GM18873 (cell line): ENCODE results near the gene ARHGEF11.

Experiments
- ATAC-seq: cut with Tn5 transposase; IDR thresholded peaks from one replicate; pipeline ENCODE4 v1.9.1; 2021; ENCODE audit warnings: mild to moderate bottlenecking, moderate library complexity, moderate number of reproducible peaks; ENCODE audit not compliant: unreplicated experiment, low FRiP score

Gene ARHGEF11

DNA sequence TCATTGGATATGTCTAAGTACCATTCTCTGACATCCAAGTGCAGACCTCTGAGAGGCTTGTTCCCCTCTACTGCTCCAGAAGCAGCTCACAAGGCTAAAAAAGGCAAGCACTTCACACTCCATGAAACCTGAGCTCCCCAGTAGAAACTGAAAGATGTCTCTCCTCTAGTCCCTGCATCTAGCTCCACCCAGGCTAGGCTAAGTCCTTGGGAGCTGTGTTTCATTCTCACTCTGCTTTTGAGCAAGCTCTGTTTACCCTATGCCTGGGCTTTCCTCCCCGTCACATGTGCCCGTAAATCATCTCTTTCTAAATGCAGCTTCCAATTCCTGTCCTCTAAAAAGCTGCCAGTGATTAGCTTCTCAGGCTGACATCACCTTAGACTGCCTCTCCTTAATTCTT is 86.1 kb downstream of the ARHGEF11 start:
- ATAC-seq: no peak

DNA sequence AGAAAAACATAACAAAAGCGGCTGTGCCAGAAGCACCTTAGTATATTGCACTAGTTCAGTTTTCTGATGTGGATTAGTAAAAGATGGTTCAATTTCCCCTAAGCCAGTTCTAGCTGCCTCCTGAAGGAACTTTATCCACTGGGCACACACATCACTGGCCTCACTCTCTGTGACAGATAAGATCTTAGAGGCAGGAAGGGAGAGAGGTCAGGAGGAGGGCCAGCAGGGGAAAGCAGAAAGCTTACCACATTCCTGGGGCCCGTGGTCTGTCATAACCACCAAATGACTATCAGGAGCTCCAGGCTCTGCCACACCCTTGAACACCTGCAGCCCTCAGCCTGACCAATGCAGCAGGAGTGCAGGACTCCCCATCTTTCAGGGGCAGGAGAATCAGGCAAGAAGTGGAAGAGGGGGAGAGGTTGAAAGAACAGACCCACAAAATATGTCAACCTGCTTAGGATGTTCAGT is 87.3 kb downstream of the ARHGEF11 start:
- no peak for ATAC-seq

DNA sequence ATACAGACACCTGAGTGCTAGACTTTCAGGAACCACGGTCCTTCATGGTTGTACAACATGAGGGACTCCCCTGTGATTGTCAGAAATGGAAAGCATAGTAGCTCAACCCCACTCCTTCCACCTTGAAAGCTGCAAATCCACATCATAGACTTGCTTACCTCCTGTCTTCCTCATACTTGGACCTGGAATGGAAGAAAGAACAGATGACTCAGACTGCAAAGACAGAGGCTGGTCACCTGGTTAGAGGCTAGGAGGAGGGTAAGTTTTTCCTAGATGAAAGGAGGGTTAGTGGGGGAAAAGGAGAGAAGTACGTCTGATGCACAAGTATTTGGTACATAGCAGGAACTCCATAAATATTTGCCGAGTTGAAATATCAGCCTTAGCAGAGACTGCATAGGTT is 87.9 kb downstream of the ARHGEF11 start:
- ATAC-seq: no peak

DNA sequence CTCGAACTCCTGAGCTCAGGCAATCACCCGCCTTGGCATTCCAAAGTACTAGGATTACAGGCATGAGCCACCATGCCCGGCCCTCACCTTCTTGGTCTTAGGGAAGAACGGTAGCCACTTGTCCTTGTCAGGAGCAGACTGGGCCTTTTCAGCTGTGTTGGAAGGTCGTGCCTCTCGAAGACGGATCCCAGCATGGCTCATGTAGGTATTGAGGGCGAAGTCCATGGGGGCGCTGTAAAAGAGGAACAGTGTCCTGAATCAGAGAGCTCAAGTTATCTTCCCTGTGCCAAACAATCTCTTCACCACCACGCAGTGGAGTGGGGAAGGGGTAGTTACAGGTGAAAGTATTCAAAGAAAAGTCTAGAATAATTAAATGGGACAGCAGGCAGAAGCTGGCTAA is 89.2 kb downstream of the ARHGEF11 start:
- ATAC-seq: no peak

DNA sequence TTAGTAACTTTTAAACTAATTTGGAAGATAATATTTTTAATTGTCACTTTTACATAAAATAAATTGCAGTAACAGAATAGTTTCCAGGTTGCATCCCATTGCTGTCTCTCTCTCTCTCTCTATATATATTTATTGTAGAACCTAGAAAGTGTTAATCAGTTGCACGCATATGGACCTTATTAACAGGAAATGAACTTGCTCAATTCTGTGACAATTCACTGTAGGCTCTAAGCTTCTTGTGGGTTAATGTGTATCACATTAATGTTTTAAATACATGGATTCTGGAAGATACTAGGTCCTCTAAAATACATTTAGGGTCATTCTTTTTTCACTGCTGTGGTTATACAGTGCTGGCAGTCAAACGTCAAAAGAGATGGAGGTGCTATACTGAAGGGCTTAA is 92.0 kb downstream of the ARHGEF11 start:
- no peak for ATAC-seq

DNA sequence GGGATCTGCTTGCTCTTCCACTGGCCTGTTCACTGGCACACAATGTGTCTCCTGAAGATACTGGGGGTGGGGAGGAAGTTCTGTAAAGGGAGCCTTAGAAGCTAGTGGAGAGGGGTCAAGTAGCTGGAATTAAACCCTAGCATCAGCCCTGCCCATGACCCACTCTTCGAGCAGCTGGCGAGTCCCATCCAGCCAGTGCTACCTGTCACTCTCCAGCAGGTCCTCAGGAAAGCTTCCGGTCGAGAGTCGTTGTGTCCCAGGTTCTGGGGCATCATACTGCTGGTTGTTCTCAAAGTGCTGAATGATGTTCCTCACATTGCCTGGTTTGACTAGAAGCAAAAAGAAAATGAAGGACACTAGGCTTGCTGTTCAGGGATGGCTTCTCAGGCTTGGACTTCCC is 94.2 kb downstream of the ARHGEF11 start:
- no peak for ATAC-seq

DNA sequence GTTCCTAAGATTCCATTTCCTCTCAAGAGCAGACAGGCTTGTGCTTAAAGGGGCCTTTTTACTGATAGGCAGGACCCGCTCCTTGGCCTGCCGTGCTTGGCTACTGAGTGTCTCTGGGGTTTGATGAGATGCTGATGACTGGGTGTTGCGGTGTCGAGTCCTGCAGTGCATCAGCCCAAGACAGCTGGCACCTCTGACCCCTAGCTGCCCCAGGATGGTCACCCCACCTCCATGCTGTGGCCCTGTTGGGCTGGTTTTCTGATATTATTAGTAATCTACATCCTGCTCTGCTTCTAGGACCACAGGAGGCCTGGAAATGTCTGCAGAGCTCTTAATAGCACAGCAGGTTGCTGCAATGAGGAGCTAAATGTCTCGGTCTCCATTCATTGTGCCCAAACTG is 96.4 kb downstream of the ARHGEF11 start:
- no peak for ATAC-seq

DNA sequence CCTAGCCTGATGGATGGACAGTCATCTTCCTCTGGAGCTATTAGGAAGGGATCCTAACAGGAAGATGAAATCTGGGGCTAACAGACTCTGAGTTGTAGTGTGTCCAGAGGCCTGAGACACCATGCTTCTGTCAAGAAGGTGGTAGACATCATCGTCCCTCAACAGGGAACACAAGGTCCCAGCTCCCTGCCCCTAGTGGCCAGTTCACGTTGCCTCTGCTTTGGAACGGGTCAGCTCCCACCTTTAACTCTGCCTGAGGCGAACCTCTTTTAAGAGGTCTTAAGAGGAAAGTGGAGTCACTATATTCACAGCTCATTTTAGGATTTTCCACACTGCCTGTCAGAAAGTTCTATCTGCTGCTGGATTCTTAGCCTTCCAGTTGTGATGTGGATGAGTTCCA is 96.8 kb downstream of the ARHGEF11 start:
- ATAC-seq: no peak

DNA sequence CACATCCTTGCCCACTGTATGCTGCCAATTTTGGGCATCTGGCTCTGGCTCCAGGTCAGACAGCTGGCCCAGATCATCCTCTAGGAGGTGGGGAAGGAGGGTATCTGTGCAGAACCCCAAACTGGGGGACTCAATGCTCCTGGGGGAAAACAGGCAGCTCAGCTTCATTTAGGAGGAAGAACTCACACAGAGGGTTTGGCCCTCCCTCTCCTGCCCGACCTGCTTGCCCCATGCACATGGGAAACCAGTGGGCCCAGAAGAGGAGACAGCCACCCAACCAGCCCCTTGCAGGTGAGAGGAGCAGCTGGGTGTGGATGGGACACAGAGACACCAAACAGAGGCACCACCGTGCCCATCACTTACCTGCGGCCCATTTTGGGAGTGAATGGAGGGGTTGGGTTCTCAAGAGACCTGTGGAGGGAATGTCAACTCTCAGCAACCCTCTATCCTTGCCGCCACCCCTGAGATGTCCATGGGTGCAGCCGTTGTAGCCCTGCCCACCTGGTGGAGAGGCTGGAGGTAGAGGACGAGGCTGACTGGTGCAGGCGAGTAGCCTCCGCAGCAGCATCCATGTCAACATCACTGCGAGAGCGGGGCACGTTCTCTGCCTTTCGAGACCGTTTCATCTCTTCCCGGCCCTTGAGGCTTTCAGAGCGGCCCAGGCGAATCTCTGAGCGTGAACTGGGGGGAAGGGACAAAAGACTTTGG is 97.6 kb downstream of the ARHGEF11 start:
- no peak for ATAC-seq

DNA sequence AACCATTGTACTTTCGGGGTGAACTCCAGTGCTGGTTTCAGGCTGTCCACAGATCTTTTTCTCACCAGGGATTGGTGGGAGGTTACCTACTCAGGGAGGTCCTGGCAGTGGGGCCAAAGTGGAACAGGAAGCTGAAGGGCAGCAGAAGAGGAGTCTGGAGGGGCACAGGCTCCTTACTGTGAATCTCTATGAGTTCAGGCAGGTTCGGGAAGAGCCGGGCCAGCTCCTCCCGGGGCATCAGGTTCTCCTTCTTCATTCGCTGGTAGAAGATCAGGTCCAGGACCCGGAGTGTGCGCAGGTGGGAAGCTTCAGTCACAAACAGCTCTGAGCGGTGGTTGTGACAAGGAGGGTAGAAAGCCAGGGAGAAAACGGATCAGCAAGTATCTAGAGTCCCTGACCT is 98.4 kb downstream of the ARHGEF11 start:
- ATAC-seq: no peak

DNA sequence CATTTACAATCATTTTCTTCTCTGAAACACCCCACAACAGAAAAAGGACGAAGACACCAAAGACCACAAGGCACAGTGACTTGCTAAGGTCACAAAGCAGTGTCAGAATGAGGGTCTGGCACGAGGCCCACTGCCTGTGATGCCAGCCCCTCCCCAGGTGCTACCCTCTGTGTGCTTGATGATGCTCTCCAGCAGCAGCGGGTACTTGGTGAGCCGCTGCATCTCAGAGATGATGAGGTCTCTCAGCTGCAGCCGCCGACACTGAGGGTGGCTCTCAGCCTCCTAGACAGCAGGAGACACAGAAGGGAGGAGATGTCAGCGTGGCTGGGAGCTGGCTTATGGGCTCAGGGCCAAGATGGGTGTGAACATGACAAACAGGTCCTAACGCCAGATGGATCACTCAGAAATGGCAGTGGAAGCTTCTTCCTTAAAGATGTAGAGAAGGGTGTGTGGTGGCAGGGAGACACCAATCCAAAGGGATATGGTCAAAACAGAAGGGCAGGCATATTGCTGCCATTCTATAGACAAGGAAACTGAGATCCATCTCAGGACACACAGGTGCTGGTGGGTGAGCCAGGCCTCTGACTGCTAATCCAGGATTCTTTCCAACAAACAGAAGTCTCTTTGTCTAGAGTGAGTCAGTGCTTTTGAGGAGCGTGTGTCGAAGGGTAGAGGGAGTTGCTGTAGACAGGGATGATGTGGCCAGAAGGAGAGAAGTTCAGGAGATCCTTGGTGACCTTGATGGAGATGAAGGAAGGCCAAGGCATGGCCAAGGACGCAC is 99.5 kb downstream of the ARHGEF11 start:
- ATAC-seq: no peak

DNA sequence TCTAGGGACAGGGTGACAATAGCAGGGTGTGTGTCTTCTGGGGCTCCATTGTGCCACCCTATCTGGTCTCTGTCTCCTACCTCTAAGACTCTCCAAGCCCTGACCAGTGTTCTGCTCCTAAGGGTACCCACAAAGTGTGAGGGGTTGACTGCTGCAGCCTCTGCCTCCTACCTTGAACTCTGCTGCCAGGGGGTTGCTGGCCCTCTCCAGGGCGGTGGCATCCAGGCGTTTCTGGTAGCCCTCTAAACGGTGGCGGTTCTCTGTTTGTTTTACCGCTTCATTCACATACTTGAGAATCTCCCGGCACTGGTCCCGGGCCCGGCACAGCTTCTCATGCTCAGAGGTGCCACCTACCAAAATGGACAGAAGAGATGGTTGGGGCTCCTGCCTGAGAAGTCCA is 100.7 kb downstream of the ARHGEF11 start:
- ATAC-seq: no peak

DNA sequence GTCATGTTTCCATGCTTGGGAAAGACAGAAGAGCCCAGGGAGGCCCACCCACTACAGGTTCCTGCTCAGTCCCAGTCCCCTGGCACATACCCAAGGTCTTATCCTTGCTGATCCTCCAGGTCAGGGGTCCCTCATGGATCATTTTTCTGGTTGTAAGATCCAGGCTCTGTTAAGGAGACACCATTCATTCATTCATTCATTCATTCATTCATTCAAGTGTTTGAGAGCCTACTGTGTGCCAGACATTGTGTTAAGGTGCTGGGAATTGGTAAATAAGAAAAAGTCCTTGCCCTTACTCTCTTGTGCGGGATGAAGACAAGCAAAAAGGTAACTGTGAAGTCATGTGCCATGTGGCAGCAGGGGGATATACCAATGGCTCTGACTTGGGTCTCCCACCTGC is 101.3 kb downstream of the ARHGEF11 start:
- no peak for ATAC-seq

DNA sequence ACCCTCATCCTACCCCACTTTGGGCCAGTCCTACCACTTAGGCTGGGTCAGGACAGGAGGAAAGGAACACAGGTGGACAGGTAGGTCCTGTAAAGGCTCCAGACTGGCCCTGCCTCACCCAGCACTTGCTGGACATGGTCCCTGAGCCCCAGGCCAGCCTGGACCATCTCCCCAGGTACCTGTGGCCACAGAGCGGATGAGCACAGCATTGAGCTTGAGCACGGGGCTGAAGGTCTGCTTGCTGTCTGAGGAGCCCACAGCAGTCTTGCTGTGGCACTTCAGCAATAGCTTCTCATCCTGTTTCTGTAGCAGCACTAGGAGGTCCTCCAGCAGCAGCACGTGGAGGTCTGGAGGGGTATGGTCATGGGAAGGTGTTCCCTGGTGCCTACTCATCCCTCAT is 101.8 kb downstream of the ARHGEF11 start:
- no peak for ATAC-seq

DNA sequence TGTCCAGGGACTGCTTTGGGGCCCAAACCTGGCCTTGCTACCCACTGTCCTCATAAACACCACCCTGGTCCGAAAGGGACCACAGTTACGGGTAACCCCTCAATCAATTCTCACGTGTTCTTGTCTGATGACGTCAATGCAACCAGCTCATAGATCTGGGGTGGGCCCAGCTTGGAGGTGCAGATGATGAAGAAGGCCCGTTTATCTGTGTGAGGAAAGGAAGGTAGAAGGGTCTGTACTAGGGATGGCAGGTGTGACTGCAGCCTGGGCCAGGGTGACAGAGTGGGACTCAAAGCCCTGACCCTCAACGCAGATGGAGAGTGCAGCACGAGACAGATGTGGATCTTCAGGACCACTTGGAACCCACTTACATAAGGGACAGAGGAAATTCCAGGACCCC is 103.0 kb downstream of the ARHGEF11 start:
- ATAC-seq: no peak

DNA sequence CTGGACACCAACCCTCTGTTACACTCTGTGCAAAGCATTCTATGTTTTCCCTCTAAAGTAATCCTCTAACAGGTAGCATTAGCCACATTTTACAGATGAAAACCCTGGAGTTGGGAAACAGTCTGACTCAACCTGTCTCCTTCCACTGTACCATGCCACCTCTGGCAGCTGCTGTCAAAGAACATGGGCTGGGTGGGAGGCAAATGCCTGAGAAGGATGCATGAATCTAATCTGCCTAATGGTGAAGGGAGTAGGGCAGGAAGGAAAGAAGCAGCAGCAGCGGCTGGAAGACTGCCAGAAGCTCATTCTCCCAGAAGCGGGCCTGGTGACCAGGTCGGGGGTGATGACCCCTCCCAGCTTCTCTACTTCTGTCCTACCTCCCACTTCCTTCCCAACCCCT is 103.4 kb downstream of the ARHGEF11 start:
- ATAC-seq: no peak

DNA sequence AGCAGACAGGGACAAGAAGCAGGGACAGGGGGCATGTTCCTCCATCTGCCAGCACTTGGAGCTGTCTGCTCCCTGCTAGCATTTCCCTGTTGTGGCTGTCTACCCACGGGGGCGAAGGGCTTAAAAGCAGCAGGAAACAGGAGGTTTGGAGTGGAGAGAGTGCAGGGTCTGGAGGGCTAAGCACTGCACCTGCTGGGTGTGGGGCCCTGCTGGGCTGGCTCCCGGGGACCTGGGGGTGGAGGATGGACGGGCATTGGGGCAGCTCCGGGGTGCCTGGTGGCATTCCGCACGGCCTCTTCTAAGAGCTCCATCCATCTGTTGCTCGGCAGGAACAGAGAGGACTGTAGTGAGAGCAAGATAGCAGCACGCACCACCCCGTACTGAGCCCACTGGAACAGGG is 103.9 kb downstream of the ARHGEF11 start:
- ATAC-seq: no peak

DNA sequence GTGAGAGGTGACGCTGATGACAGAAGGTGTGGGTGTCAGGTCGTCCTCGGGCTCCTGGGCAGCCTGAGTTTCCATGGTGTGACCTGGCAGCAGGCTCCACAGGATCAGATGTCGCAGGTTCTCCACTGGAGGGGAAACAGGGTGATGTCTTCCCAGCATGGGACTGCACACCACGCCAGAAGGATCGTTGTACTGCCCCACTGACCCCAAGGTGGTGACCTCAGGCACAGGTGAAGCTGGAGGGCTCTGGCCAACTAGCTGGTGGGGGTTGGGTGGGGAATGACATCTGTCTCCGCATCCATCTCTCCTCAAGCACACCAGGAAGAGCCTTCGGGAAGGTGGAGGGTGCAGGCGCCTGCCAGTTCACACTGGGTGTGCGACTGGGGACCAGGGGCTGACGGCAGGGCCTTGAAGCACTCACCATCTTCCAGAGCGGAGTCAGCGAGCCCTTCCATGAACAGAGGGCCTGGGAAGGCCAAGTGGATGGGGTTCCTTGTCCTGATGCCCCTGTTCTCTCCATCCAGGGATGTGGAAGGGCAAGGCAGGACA is 105.7 kb downstream of the ARHGEF11 start:
- no peak for ATAC-seq

DNA sequence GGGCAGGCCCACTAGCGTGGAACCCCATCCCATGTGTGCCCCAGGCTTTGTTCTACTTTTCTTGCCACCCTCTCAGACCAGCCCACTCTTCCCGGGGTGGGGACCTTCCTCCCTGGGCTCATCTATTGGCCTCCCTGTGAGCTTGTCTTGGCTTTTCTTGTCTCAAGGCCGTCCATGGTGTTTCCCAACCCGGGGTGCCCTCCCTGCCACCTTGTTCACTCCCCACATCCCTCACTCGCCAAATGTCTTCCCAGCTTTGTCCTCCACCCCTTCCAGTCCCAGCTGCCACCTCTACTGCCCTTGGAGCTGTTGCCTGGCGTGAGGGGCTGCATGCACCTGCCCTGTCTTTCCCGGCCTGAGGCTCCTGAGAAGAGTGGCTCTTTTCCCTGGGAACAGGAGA is 106.7 kb downstream of the ARHGEF11 start:
- ATAC-seq: no peak

DNA sequence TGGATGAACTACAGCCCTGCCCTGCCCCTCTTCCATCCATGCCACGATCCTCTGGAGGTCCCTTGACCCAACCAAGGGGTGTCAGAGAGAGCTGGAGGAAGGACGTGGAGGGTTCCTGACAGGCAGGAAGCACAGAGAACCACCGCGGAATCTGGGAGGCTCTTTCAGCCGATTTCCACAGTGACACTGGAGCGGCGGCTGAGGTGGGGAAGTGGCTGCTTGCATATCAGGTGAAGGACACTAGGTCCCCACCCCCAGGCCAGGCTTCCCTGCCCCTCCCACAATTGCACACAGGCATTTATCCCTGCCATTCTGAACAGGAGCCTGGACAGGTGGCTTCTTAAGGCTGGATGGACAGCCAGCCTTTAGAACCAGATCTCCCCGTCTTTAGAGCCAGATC is 107.7 kb downstream of the ARHGEF11 start:
- ATAC-seq: no peak

DNA sequence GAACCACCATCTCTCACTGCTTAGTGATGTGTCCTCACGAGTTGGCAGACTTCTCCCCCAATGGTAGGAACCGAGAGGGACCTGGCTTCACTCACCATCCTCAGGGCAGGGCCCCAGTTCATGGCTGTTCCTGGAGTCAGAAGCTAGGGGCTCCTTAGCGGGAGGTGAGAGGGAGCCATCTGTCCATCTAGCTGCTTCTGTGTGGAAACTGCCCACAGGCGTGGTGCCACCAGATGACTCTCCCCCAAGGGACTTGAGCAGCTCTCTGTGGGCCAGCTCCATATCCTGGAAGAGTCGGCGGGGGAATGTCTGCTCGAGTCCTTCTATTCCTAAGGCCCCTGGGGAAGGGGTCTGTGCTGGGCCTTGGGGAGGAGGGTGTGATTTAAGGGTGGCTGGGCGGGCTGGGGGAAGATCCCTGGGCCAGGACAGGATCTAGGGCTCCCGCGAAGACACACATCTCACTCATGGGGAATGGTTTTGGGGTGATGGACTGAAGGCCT is 108.8 kb downstream of the ARHGEF11 start:
- no peak for ATAC-seq

DNA sequence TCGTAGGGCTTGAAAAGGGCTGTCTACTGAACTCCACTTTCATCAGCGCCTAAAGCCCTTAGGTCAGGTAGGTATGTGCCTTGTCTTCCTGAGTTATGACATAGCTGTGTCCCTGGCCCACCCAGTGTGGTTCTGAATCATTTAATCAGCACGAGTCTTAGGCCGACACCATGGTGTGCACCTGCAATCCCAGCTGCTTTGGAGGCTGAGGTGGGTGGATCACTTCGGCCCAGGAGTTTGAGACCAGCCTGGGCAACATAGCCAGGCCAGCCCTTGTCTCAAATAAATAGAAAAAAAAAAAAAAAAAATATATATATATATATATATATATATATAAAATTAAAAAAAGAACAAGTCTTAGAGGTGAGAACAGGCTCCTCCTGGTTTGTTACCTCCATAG is 109.4 kb downstream of the ARHGEF11 start:
- no peak for ATAC-seq
